K562 (cell line): ENCODE data around the gene ACAP2. TPM values are rescaled to one million over a fixed set of nuclear protein-coding genes. Genes with fewer than 3 reads are reported as not detected.

Experiments used
- ATAC-seq: fragments of 200-7000 bp; cut with Tn5 transposase; 3 replicates; pipeline ENCODE4 v1.9.1; 2020; ENCODE audit warnings: moderate library complexity
- BruUV-seq: library from RNA; stranded (reverse); fragments of 400-500 nt; replicated peaks from 2 replicates; lab custom pipeline; 2021; lab: Mats Ljungman, UMichigan
- CTCF ChIA-PET: fragments of 300-600 bp; formaldehyde crosslinking; extraction: SDS; loops from one replicate; lab custom pipeline; 2021; ENCODE audit warnings: low intra/inter-chr PET ratio; lab: Yijun Ruan, JAX
- POLR2A ChIA-PET: fragments of 300-600, 350-650 bp; sonication (Branson Sonifier 250); formaldehyde crosslinking; extraction: SDS; loops from one replicate; lab custom pipeline; 2021; ENCODE audit warnings: antibody characterized with exemption, inconsistent platforms; lab: Yijun Ruan, JAX
- DNase-seq, 4 experiments: peaks; one replicate each; pipeline versions ENCODE4 v3.0.0 to v3.0.0-alpha.2; 2011 to 2018; ENCODE audit warnings: low spot score in 3 of 4, mixed read lengths in 3 of 4; ENCODE audit errors: extremely low read depth in 1 of 4
- FAIRE-seq: peaks from 2 replicates; lab custom pipeline; 2011; peaks lifted over from hg19 to GRCh38; lab: Jason Lieb, UNC
- H2AFZ ChIP-seq: 2 replicates; pipeline ENCODE4 v1.6.0; 2011; ENCODE audit warnings: low read depth, low read length, control low read depth, inconsistent platforms
- H3K27ac ChIP-seq: fragments of 200-600 bp; 3 replicates; pipeline ENCODE4 v1.8.0; 2011; ENCODE audit warnings: low read depth, mild to moderate bottlenecking, control low read depth, inconsistent platforms, low read length, moderate library complexity, mixed read lengths; ENCODE audit errors: extremely low read depth
- H3K27me3 ChIP-seq, 2 experiments: fragments of 300-600 bp in 1 of 2; 2 replicates in 1 of 2; 3 replicates in 1 of 2; pipeline versions ENCODE4 v1.6.0 to v1.8.0; 2011; ENCODE audit warnings: inconsistent platforms in 2 of 2, low read length in 2 of 2, mild to moderate bottlenecking in 1 of 2, mixed read lengths in 1 of 2, moderate library complexity in 1 of 2; ENCODE audit not compliant: control insufficient read depth in 2 of 2, insufficient read depth in 2 of 2
- H3K36me3 ChIP-seq: fragments of 300-600 bp; 3 replicates; pipeline ENCODE4 v1.8.0; 2011; ENCODE audit warnings: mild to moderate bottlenecking, low read length, inconsistent platforms; ENCODE audit not compliant: control insufficient read depth, insufficient read depth
- H3K4me1 ChIP-seq, 2 experiments: fragments of 200-600 bp in 1 of 2; replicated peaks in 1 of 2; 2 replicates in 1 of 2; 3 replicates in 1 of 2; pipeline versions ENCODE4 v1.5.1 to v1.8.0; 2011; ENCODE audit warnings: inconsistent platforms in 2 of 2, low read length in 2 of 2, mild to moderate bottlenecking in 1 of 2, mixed read lengths in 1 of 2, moderate library complexity in 1 of 2; ENCODE audit not compliant: control insufficient read depth in 2 of 2, insufficient read depth in 2 of 2
- H3K4me2 ChIP-seq: 2 replicates; pipeline ENCODE4 v1.6.1; 2011; ENCODE audit warnings: low read length, control low read depth, inconsistent platforms, mixed read lengths; ENCODE audit not compliant: insufficient read depth
- H3K4me3 ChIP-seq: fragments of 200-600 bp; sonication (generic), shearing (Covaris generic); 2 replicates; pipeline ENCODE4 v1.5.1; 2016; ENCODE audit warnings: control low read depth, inconsistent platforms
- H3K79me2 ChIP-seq: fragments of 200-600 bp; 3 replicates; pipeline ENCODE4 v1.8.0; 2011; ENCODE audit warnings: low read length, inconsistent platforms; ENCODE audit not compliant: control insufficient read depth, insufficient read depth
- H3K9ac ChIP-seq, 2 experiments: 2 replicates each; pipeline versions ENCODE4 v1.6.0 to v1.6.1; 2011; ENCODE audit warnings: low read depth in 2 of 2, low read length in 2 of 2, control low read depth in 1 of 2, inconsistent platforms in 1 of 2, mild to moderate bottlenecking in 1 of 2, mixed read lengths in 1 of 2; ENCODE audit not compliant: insufficient read depth in 1 of 2
- H3K9me1 ChIP-seq: one replicate; pipeline ENCODE4 v1.6.0; 2011; ENCODE audit warnings: inconsistent platforms, mild to moderate bottlenecking, low read length, moderate library complexity; ENCODE audit not compliant: control insufficient read depth, insufficient read depth
- H3K9me3 ChIP-seq: replicated peaks from 2 replicates; pipeline ENCODE4 v1.5.1; 2011; ENCODE audit warnings: low read depth, low read length, inconsistent platforms; ENCODE audit not compliant: control insufficient read depth, insufficient read depth
- H4K20me1 ChIP-seq: replicated peaks from 2 replicates; pipeline ENCODE4 v1.6.1; 2011; ENCODE audit warnings: low read length, inconsistent platforms, mixed read lengths; ENCODE audit not compliant: control insufficient read depth, insufficient read depth
- BCL6 ChIP-seq: fragments of 250-450 bp; sonication (Bioruptor Pico); IDR thresholded peaks from 2 replicates; pipeline ENCODE4 v1.4.0; 2020
- CC2D1A ChIP-seq: fragments of 450-650 bp; IDR thresholded peaks from 2 replicates; pipeline ENCODE4 v1.6.1; 2017; ENCODE audit warnings: mild to moderate bottlenecking
- CREB1 ChIP-seq, 2 experiments: sonication (generic) in 1 of 2; formaldehyde crosslinking in 1 of 2; IDR thresholded peaks; 2 replicates each; pipeline versions ENCODE4 v1.6.1 to v1.8.0; 2012 to 2022; ENCODE audit warnings: inconsistent platforms in 1 of 2, mild to moderate bottlenecking in 1 of 2, missing genetic modification reagents in 1 of 2, moderate library complexity in 1 of 2
- GTF2E2 ChIP-seq: fragments of 200-800 bp; sonication (Bioruptor generic); IDR thresholded peaks from 2 replicates; pipeline ENCODE4 v1.6.1; 2016; ENCODE audit warnings: missing genetic modification characterization, missing compliant biosample characterization
- SLC30A9 ChIP-seq: fragments of 250-450 bp; sonication (Bioruptor Pico); IDR thresholded peaks from 2 replicates; pipeline ENCODE4 v1.8.0; 2022; ENCODE audit warnings: mild to moderate bottlenecking, moderate library complexity
- SMARCA4 ChIP-seq: fragments of 450-650 bp; IDR thresholded peaks from 2 replicates; pipeline ENCODE4 v1.6.1; 2016
- ZBTB40 ChIP-seq, 2 experiments: fragments of 450-650 bp in 1 of 2; sonication (generic) in 1 of 2; formaldehyde crosslinking in 1 of 2; IDR thresholded peaks; 2 replicates each; pipeline versions ENCODE4 v1.7.1 to v1.9.0; 2016 to 2022; ENCODE audit warnings: inconsistent platforms in 1 of 2, mild to moderate bottlenecking in 1 of 2, missing genetic modification reagents in 1 of 2
- ZNF24 ChIP-seq: fragments of 450-650 bp; IDR thresholded peaks from 2 replicates; pipeline ENCODE4 v1.6.1; 2016
- ZNF41 ChIP-seq: fragments of 250-450 bp; sonication (Bioruptor Pico); conservative IDR thresholded peaks from 2 replicates; pipeline ENCODE4 v1.4.0; 2020; ENCODE audit warnings: mild to moderate bottlenecking
- WGBS: fragments of 100-300 bp; shearing (Covaris generic); methylation state at CpG from one replicate; pipeline ENCODE4 v1.1.6; 2016; ENCODE audit warnings: low coverage, mixed read lengths; ENCODE audit not compliant: insufficient coverage; ENCODE audit errors: missing lambda C conversion rate; 5-methylcytosine and 5-hydroxymethylcytosine counted together
- in situ Hi-C: fragments of 300-500 bp; cut with MboI; formaldehyde crosslinking; loops from 4 replicates; pipeline ENCODE4 v1.15.0; 2018; ENCODE audit warnings: inconsistent platforms, mixed read lengths
- intact Hi-C: fragments of 100-400 bp; cut with micrococcal nuclease; formaldehyde crosslinking; loops from 2 replicates; pipeline ENCODE4 v1.14.2; 2022
- polyA plus RNA-seq, 8 experiments: library from polyadenylated mRNA; depleted of rRNA in 4 of 8; stranded (reverse) in 5 of 8; unstranded in 3 of 8; fragments of >200 nt; fragmentation: Nextera tagmentation in 2 of 8; fragmentation: Illumina TruSeq in 1 of 8; extraction: Ambion mirVana in 2 of 8; extraction: Trizol in 1 of 8; gene quantifications; 2 replicates each; pipeline versions ENCODE4 v1.2.1 to v1.2.3, GENCODE V29; 2011 to 2014; ENCODE audit warnings: inconsistent platforms in 1 of 8, missing spikeins in 1 of 8
- total RNA-seq, 7 experiments: library from RNA; depleted of rRNA in 6 of 7; stranded (reverse); fragments of >200 nt in 6 of 7; fragmentation: Illumina TruSeq in 2 of 7; extraction: Trizol in 2 of 7; gene quantifications; 2 replicates each; pipeline versions ENCODE4 v1.2.1 to v1.2.3, GENCODE V29; 2011 to 2021; ENCODE audit warnings: low replicate concordance in 1 of 7
- TF ChIP-seq, protein P1 (sequence below): sonication (generic); formaldehyde crosslinking; IDR thresholded peaks from 2 replicates; pipeline ENCODE4 v1.8.0; 2022; ENCODE audit warnings: mild to moderate bottlenecking, missing genetic modification reagents
- TF ChIP-seq, protein P2 (sequence below): fragments of 450-650 bp; IDR thresholded peaks from 2 replicates; pipeline ENCODE4 v1.6.1; 2016; ENCODE audit warnings: antibody characterized with exemption

Gene ACAP2
- total and polyA plus RNA-seq, 9 of the 15 experiments (the other 6 are each of a cell fraction or from before 2014, with no cell fraction given) = 10.6 to 52.7 (median 34.4) TPM

DNA sequence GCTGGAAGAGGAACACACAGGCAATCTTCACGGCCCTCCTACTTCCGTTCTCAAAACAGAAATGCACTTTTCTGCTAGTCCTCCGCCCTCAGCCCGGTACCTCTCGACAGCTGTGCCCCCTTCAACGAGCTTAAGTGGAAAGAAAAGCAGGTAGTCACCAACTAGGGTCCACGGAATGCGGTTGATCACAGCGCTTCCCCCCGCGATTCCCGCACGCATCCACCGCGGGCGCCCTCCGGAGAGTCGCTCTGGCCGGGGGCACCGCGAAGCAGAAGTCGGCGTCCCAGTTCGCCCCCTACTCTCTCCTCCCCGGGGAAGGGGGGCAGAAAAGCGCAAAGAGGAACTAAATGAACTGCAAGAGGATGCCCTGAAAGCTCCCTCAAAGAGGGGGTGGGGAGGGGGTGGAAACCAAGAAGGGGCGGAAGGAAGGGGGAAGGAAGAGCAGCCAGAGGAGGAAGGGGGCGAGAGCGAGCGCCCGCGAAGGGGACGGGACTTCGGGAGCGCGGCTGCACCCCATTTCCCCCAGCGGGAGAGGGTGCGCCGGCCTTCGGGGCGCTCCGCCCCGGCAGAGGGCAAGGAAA lies 738 bp downstream of the ACAP2 start:
- no peaks in the 10 kb centered on the region; the same call in 1 of the 2 replicates for H4K20me1 ChIP-seq
- no TSS peak for BruUV-seq
- H3K4me2 ChIP-seq = peak overlapping the region; percentile 90
- in situ Hi-C loops (no loop called here), intact Hi-C loops (loop anchor here (2.0 to 10.0 kb wide), 2 partner anchors 83 to 171 kb away; partner anchors contain the start of gene XXYLT1)
- H3K27me3 ChIP-seq = no peaks in the 10 kb centered on the region
- WGBS = under 1% methylated on average over 29 of the region's 43 CpGs
- peaks cover 4% of the 10 kb centered on the region; the same call in 1 of the 3 replicates for H3K36me3 ChIP-seq
- ChIA-PET CTCF (no interaction called here), POLR2A (interaction anchor here (0.6 to 2.1 kb wide), 10 partner anchors 10 to 1171 kb away, joined by 3 to 9 read pairs (median 4); no protein-coding TSS in a partner anchor)
- peaks cover 55% of the 10 kb centered on the region for H3K79me2 ChIP-seq
- H3K27ac ChIP-seq = peak overlapping the region; percentile 89
- H3K9me3 ChIP-seq = no peaks in the 10 kb centered on the region
- peak overlapping the region; percentile 83 for H2AFZ ChIP-seq
- H3K4me1 ChIP-seq = peaks cover 16 to 21% of the 10 kb centered on the region in 2 experiments
- FAIRE-seq (peak; percentile 11), DNase-seq (peak; percentile 50 to 62 (median 58)), ATAC-seq (peak; percentile 30)
- peak overlapping the region; percentile 87 for H3K4me3 ChIP-seq
- peak overlapping the region; percentile 83 to 94 for H3K9ac ChIP-seq
- H3K9me1 ChIP-seq = no peaks in the 10 kb centered on the region
- TF ChIP-seq ZNF24 (no peak), BCL6 (no peak), GTF2E2 (tag) (peak; percentile 47; the same call in 1 of the 2 replicates), SMARCA4 (peak; percentile 57), ZNF41 (CRISPR knock-in tag) (no peak), ZBTB40 (IDR thresholded peaks at IDR 0.05) (no peak; the same call in 1 of the 2 replicates), ZBTB40 (CRISPR knock-in tag; IDR thresholded peaks at IDR 0.05) (no peak), CC2D1A (no peak), SLC30A9 (CRISPR knock-in tag) (no peak), CREB1 (IDR thresholded peaks at IDR 0.05) (no peak), CREB1 (CRISPR knock-in tag; IDR thresholded peaks at IDR 0.05) (no peak)
- TF ChIP-seq, protein P1, sequence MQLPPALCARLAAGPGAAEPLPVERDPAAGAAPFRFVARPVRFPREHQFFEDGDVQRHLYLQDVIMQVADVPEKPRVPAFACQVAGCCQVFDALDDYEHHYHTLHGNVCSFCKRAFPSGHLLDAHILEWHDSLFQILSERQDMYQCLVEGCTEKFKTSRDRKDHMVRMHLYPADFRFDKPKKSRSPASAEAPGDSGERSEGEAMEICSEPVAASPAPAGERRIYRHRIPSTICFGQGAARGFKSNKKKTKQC = 0 out of 2 replicates have a peak, but pooled peaks have one; percentile 33
- TF ChIP-seq, protein P2, sequence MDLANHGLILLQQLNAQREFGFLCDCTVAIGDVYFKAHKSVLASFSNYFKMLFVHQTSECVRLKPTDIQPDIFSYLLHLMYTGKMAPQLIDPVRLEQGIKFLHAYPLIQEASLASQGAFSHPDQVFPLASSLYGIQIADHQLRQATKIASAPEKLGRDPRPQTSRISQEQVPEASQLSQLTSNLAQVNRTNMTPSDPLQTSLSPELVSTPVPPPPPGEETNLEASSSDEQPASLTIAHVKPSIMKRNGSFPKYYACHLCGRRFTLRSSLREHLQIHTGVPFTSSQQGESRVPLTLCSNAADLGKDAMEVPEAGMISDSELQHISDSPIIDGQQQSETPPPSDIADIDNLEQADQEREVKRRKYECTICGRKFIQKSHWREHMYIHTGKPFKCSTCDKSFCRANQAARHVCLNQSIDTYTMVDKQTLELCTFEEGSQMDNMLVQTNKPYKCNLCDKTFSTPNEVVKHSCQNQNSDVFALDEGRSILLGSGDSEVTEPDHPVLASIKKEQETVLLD = 0 out of 2 replicates have a peak, but pooled peaks have one; percentile 12
